GM21515 (cell line): ENCODE measurements around the gene EIF2B1.

Experiments
- ATAC-seq: cut with Tn5 transposase; IDR thresholded peaks from one replicate; pipeline ENCODE4 v1.9.1; 2021; ENCODE audit not compliant: unreplicated experiment

The EIF2B1 gene

GRCh38 chr12:123633379-123634141, at the start of gene EIF2B1, which contains the start of gene GTF2H3:
Gene EIF2B1 (minus strand): TSS chr12:123633686. CDS start chr12:123633557, 129 bp downstream.
Gene GTF2H3 (plus strand): TSS chr12:123633829. CDS start chr12:123633860, 31 bp downstream.
- ATAC-seq: peak; percentile 92

GRCh38 chr12:123681605-123682004, 48.1 kb upstream of the EIF2B1 start:
- no peak for ATAC-seq

GRCh38 chr12:123678981-123679380, 45.5 kb upstream of the EIF2B1 start:
- ATAC-seq: no peak

DNA sequence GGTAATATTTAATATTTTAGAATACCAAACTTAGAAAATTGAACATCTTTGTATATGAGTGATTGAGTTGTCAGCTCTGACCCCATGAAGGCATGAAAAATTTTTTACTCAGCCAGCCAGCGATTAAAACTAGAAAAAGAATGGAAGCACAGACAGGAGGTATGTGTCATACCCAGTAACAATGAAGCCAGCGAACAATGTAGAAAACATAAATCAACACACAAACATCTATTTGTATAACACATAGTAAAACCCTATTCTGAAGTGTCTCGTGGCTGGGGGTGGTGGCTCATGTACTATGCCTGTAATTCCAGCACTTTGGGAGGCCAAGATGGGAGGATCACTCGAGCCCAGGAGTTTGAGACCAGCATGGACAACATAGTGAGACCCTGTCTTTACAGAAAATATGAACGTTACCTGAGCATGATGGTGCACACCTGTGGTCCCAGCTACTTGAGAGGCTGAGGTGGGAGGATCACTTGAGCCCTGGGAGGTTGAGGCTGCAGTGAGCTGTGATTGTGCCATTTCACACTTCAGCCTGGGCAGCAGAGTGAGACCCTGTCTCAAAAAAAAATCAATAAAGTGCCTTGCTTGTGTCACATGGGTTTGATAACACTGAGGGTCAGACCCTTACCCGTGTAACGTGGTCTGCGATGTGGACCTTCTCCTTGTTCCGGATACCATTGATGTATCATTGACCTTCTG, 43.3 kb upstream of the EIF2B1 start:
- ATAC-seq: no peak

DNA sequence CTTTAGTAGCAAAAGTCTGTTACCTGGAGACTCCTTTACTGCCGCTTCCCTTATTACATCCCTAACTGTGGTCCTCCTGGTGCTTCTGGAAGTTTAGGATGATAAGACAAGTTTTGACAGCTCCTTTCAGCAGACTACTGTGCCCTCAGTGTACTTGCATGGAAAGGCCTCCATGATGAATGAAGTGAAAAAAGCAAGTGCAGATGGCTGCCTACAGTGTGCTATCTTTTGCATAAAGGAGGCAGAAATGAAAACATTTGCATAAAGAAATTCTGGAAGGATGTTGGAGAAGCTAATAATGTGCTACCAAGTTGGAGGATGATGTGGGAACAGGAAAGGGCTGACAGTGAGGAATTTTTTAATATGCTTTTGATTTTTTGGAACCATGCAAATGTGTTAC, 42.0 kb upstream of the EIF2B1 start:
- no peak for ATAC-seq

DNA sequence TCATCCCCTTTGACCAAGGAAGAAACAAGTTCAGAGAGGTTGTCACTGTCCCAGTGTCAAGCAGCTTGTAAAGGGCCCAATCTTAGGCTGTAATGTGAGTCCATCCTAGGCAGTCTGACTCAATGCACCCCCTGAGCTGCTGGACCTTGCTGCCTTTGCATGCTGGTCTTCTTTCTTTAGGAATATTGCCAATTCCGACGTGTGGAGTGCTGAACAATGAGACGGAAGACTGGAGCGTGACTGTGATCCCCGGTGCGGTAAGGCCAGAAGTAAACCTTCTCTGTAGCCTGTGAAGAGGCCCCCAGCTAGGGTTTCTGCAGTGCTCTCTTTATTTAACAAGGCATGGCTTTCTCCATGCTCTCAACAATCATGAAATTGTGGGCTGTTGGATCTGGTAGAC, 38.4 kb upstream of the EIF2B1 start:
- no peak for ATAC-seq

- peak; percentile 99 for ATAC-seq
These were observed 37.6 kb upstream of the EIF2B1 start, which contains the start of gene TCTN2 for GRCh38 chr12:123670882-123671728. Gene TCTN2 (plus strand): TSS chr12:123671113. CDS start chr12:123671241, 128 bp downstream.

- no peak for ATAC-seq
These were observed 34.3 kb upstream of the EIF2B1 start for GRCh38 chr12:123667771-123668170.

DNA sequence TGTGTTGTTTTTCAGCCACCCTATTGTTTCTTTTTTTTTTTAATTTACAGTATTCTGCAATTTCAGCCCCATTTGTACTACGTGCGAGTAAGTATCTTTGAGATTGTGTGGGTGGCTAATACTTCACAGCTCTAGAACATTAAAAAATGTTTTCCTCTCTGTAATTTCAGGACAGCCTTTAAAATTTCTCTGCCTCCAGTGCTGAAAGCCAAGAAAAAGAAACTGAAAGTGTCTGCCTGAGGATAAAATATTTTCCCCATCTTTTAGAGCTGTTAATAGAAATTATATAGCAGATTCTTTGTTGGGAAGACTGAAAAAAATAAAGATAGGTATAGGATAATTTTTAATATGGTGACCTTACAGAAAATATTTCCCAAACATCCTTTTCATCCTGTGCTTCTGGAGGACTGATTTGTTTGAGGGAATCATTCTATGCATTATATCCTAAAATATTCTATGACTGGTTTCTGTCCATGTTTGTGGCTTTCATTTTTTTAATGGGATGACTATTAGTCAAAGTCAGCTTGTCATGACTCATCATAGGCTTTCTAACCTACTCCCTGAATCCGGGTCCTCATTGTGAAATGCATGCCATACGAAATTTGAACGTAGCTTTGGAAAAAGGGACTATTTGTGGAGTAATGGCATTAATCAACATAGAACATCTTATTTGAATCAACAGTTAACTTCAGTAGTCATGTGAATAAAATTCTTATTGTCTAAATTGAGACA, 26.7 kb upstream of the EIF2B1 start:
- no peak for ATAC-seq

- no peak for ATAC-seq
These were observed 23.7 kb upstream of the EIF2B1 start for GRCh38 chr12:123657211-123657610.

DNA sequence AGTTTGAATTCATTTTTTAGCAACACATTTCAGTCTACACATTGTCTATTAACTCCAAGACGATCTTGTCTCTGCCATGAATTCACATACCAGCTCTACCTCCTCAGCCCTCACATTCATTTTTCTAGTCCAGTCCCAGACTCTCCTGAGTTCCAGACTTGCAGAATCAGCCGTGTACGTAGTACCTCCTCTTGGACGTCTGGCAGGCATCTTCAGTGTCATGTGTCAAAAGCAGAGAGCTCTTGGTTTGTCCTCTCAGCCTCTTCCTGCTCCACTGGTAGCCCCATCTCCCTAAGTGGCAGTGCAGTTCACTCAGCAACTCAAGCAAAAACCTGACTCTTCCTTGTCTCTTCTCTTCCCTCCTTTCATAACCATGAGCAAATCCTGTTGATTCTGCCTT, 22.9 kb upstream of the EIF2B1 start:
- no peak for ATAC-seq

DNA sequence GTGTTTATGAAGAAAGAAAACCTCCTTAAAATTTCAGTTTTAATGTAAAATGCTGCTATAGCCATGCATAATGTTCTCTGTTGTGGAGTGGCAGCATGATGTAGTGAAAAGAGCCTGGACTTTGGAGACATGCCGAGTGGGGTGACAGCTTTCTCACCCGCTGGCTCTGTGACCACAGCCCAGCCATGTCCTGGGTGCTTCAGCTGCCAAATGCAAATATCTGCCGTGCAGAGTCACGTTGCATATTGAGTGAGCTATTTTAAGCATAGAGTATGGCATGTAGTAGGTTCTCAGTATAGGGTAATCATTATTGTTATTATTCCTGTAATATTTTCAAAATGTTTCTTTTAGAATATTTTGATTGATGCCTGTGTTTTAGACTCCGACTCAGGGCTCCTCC, 21.9 kb upstream of the EIF2B1 start:
- ATAC-seq: peak; percentile 78

DNA sequence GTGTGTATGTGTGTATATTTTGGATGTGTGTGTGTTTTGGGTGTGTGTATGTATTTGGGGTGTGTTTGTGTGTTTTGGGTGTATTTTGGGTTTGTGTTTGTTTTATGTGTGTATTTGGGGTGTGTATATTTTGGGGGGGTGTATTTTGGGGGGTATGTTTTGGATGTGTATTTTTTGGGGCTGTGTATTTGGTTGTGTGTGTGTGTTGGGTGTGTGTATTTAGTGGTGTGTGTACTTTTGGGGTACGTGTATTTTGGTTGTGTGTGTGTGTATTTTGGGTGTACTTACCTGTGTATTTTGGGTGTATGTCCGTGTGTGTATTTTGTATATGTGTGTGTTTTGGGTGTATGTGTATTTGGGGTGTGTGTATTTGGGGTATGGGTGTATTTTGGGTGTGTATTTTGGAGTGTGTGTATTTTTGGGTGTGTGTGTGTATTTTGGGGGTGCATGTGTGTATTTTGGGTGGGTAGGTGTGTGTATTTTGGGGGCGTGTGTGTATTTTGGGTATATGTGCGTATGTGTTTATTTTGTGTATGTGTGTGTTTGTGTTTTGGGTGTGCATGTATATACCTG, 20.7 kb upstream of the EIF2B1 start:
- ATAC-seq: no peak

DNA sequence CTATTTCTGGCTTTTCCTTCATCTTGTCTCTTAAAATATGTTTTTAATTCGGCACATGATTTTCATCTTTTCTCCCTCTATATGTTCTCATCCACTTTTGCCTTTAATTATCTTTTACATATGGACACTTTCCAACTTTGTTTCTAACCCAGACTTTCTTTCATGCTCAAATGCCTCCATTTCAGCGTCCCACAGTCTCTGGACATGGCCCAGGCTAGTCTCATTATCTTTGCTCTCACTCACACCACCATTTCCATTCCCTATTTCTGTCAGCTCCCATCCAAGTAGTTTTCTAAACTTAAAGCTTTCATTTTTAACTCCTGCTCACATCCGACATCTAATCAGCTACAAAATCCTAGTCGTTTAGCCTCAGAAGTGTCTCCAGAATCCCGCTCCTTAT, 14.9 kb upstream of the EIF2B1 start:
- ATAC-seq: no peak

DNA sequence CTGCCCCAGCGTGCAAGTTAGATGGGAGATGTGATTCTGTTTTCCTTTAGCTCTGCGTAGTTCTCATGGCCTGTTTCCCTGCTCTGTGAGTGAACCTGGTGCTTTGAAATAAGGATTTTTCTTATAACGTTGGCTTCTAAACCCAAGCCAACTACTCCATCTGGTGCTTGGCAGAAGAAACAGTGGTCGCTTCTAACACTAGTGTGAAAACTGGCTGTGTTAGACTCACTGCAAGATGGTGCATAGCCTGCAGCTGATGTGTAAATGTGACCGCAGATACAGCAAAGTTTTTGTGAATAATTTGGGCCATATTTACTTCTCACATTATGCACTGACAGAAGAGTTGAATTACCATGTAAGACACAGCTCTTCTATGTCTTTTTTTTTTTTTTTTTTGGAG, 12.4 kb upstream of the EIF2B1 start:
- no peak for ATAC-seq

DNA sequence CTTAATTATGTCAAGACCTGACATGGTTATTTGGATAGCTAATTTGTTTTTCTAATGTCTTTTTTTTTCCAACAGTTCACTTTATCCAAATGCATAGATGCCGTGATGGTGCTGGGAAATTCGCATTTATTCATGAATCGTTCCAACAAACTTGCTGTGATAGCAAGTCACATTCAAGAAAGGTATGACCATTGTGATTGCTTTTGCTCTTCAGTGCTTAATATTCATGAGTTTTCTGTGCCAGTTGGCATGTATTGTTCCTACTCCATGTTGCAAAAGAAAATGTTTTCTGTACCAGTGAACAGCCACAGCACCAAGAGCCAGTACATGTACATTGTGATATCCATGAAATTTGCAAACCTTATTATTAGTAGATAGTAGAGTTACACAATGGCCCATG, 11.9 kb upstream of the EIF2B1 start:
- ATAC-seq: no peak

- no peak for ATAC-seq
These were observed 10.4 kb upstream of the EIF2B1 start for GRCh38 chr12:123643911-123644310.

DNA sequence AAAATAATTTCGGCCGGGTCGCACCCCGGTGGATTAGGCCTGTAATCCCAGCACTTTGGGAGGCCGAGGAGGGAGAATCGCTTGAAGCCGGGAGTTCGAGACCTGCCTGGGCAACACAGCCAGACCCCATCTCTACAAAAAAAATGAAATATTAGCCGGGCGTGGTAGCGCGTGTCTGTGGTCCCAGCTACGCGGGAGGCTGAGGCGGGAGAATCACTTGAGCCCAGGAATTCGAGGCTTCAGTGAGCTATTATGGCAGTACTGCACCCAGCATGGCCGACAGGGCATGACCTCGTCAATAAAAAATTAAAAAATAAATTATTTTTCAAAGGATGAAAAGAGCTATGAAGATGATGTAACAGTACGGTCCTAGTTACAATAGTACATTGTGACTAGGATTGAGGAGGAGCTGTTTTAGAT, 666 bp upstream of the EIF2B1 start:
- no peak for ATAC-seq

DNA sequence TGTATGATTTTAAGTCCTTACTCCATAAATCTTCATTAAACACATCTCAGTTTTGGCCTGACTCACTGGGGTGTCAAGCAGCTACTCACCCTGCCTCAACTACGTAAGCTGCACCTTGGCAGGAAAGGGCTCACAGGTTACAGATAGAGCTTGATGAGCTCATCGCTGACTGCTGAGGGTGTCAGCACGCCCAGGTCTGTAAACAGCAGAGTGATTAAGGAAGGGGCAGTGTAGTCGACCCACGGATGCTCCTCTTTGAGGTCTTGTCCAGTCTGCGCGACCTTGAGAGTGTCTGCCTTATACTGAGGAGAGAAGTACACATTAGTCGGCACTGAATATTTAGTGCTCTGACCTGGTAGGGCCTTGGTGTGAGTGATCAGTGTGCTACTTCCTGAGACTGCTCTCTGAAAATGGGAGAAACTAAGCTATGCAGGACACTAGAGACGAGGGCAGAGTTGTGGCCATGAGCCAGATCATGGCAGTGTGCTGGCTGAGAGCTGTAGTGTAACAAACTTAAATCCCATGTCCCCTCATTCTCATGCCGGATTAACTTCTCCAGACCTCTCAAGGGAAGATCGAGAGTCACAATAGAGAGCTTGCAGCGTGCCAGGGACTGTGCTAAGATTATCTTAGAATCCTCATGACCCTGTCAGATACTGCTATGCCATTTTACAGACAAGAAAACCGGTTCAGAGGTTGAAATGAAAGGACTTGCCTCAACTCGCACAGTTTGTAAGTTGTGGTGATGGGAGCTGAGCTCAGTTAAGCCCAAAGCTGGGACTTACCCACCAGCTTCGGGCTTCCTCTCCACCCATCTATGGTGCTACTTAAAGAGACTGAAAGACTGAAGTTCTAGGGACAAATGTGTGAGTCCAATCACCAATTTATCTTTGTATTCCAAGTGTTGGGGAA, 11.6 kb downstream of the EIF2B1 start:
- no peak for ATAC-seq
